Measurements from ENCODE around the gene ARRDC1. TPM values are rescaled to one million over a fixed set of nuclear protein-coding genes. Genes with fewer than 3 reads are reported as not detected.
"Not testable (repeated sequence)": the region's sequence is repeated elsewhere in the genome, so short reads cannot be mapped to it uniquely, and the experiment has no call there.

The ARRDC1 gene
- total RNA-seq, 1 donor from 2014 or later, result 56.8 TPM

GRCh38 chr9:137621131-137621757, 15.8 kb downstream of the ARRDC1 start:
- Histone ChIP-seq H3K9me3 (no peaks in the 10 kb centered on the region), H3K4me1 (peaks cover 7 to 28% of the 10 kb centered on the region in 2 donors), H3K27me3 (no peaks in the 10 kb centered on the region), H3K4me3 (no peak overlapping the region), H3K36me3 (no peaks in the 10 kb centered on the region), H3K27ac (no peak overlapping the region)
- intact Hi-C loops (cut with DNase I), result no loop called here
- no peak for DNase-seq (ENCODE audit: low spot score in 2 of 2)
- TF ChIP-seq CTCF (IDR thresholded peaks at IDR 0.05), result no peak

- H3K36me3 ChIP-seq; intact Hi-C loops (cut with DNase I); DNase-seq (ENCODE audit: low spot score in 2 of 2); H3K27me3 ChIP-seq; H3K4me3 ChIP-seq; H3K9me3 ChIP-seq; H3K27ac ChIP-seq: not testable (repeated sequence)
- H3K4me1 ChIP-seq, result peaks cover 7 to 25% of the 10 kb centered on the region in 2 donors
Measured at GRCh38 chr9:137622211-137622610, 16.7 kb downstream of the ARRDC1 start.

- TF ChIP-seq CTCF (IDR thresholded peaks at IDR 0.05), result no peak
- no peak for DNase-seq (ENCODE audit: low spot score in 2 of 2)
- intact Hi-C loops (cut with DNase I), result no loop called here
- no peaks in the 10 kb centered on the region for H3K9me3 ChIP-seq
- peaks cover 0 to 5% of the 10 kb centered on the region in 2 donors for H3K4me1 ChIP-seq
- H3K27ac ChIP-seq, result no peak overlapping the region
- no peaks in the 10 kb centered on the region for H3K36me3 ChIP-seq
- no peaks in the 10 kb centered on the region for H3K27me3 ChIP-seq
- H3K4me3 ChIP-seq, result no peak overlapping the region
Measured at GRCh38 chr9:137626464-137626863, 21.0 kb downstream of the ARRDC1 start.

GRCh38 chr9:137627406-137627805, 21.9 kb downstream of the ARRDC1 start:
- DNase-seq (ENCODE audit: low spot score in 2 of 2); H3K4me1 ChIP-seq; H3K36me3 ChIP-seq; intact Hi-C loops (cut with DNase I); H3K27me3 ChIP-seq; H3K9me3 ChIP-seq; H3K4me3 ChIP-seq; H3K27ac ChIP-seq: not testable (repeated sequence)

GRCh38 chr9:137630126-137630525, 24.6 kb downstream of the ARRDC1 start:
- Histone ChIP-seq H3K36me3 (no peaks in the 10 kb centered on the region), H3K4me3 (no peak overlapping the region), H3K27ac (no peak overlapping the region), H3K9me3 (no peaks in the 10 kb centered on the region), H3K27me3 (no peaks in the 10 kb centered on the region), H3K4me1 (peaks cover 0 to 9% of the 10 kb centered on the region in 2 donors)
- DNase-seq (ENCODE audit: low spot score in 2 of 2), result no peak
- intact Hi-C loops (cut with DNase I), result no loop called here
- no peak for TF ChIP-seq CTCF (IDR thresholded peaks at IDR 0.05)

- H3K9me3 ChIP-seq, result no peaks in the 10 kb centered on the region
- H3K4me1 ChIP-seq, result peaks cover 0 to 9% of the 10 kb centered on the region in 2 donors
- intact Hi-C loops (cut with DNase I), result no loop called here
- H3K4me3 ChIP-seq, result no peak overlapping the region
- TF ChIP-seq CTCF (IDR thresholded peaks at IDR 0.05), result no peak
- no peaks in the 10 kb centered on the region for H3K27me3 ChIP-seq
- DNase-seq (ENCODE audit: low spot score in 2 of 2), result no peak
- no peaks in the 10 kb centered on the region for H3K36me3 ChIP-seq
- H3K27ac ChIP-seq, result no peak overlapping the region
Measured at GRCh38 chr9:137630679-137631078, 25.2 kb downstream of the ARRDC1 start.
